A549 (cell line): ENCODE measurements around the gene CUL1.

Experiments used
- BCL3 ChIP-seq: fragments of >200 bp; sonication (Bioruptor Twin); formaldehyde crosslinking; IDR thresholded peaks from 3 replicates; pipeline ENCODE4 v1.6.1; 2016
- CHD2 ChIP-seq: fragments of 150-350 bp; IDR thresholded peaks from 2 replicates; pipeline ENCODE4 v1.6.1; 2014; ENCODE audit warnings: low read length; ENCODE audit not compliant: partially characterized antibody
- CTCF ChIP-seq: fragments of >200 bp; sonication (Bioruptor Twin); formaldehyde crosslinking; IDR thresholded peaks from 3 replicates; pipeline ENCODE4 v1.5.1; 2016
- EHMT2 ChIP-seq: fragments of 200-600 bp; sonication (generic); IDR thresholded peaks from 2 replicates; pipeline ENCODE4 v1.6.1; 2016; ENCODE audit warnings: antibody characterized with exemption, low read depth, mild to moderate bottlenecking, moderate library complexity
- EP300 ChIP-seq, 2 experiments: fragments of >200 bp; sonication (Bioruptor Twin); formaldehyde crosslinking; IDR thresholded peaks; 2 replicates in 1 of 2; 3 replicates in 1 of 2; pipeline ENCODE4 v1.6.1; 2016 to 2017
- FOSL2 ChIP-seq, 2 experiments: fragments of 450-650 bp in 1 of 2; fragments of >200 bp in 1 of 2; sonication (Bioruptor Twin) in 1 of 2; formaldehyde crosslinking; IDR thresholded peaks; 2 replicates each; pipeline versions ENCODE4 v1.5.0 to v1.6.1; 2016 to 2020; ENCODE audit warnings: mild to moderate bottlenecking in 1 of 2, moderate library complexity in 1 of 2
- HMGXB4 ChIP-seq: fragments of 250-450 bp; sonication (Bioruptor Pico); IDR thresholded peaks from 2 replicates; pipeline ENCODE4 v1.5.0; 2021; ENCODE audit warnings: mild to moderate bottlenecking, moderate library complexity, borderline replicate concordance
- JUN ChIP-seq, 2 experiments: fragments of >200 bp; sonication (Bioruptor Twin); formaldehyde crosslinking; IDR thresholded peaks; 2 replicates in 1 of 2; 3 replicates in 1 of 2; pipeline ENCODE4 v1.6.1; 2016 to 2017
- KDM5A ChIP-seq: fragments of 200-600 bp; sonication (generic); IDR thresholded peaks from 2 replicates; pipeline ENCODE4 v1.6.1; 2016; ENCODE audit warnings: antibody characterized with exemption, mild to moderate bottlenecking
- MAX ChIP-seq: IDR thresholded peaks from 2 replicates; pipeline ENCODE4 v1.6.1; 2012
- PBX3 ChIP-seq: IDR thresholded peaks from 2 replicates; pipeline ENCODE4 v1.6.1; 2012
- POLR2A ChIP-seq: IDR thresholded peaks from 2 replicates; pipeline ENCODE4 v1.6.1; 2012; ENCODE audit warnings: mild to moderate bottlenecking, low read length

GRCh38 chr7:148712678-148713329 is 14.1 kb downstream of the CUL1 start:
- no peak for TF ChIP-seq CHD2
- no peak for TF ChIP-seq EP300 (IDR thresholded peaks at IDR 0.05)
- no peak for TF ChIP-seq PBX3
- no peak for TF ChIP-seq JUN (IDR thresholded peaks at IDR 0.05)
- no peak for TF ChIP-seq POLR2A
- no peak for TF ChIP-seq CTCF
- TF ChIP-seq EHMT2, result no peak
- no peak for TF ChIP-seq MAX
- no peak for TF ChIP-seq BCL3
- no peak for TF ChIP-seq HMGXB4 (CRISPR knock-in tag)
- no peak for TF ChIP-seq FOSL2 (IDR thresholded peaks at IDR 0.05)
- no peak for TF ChIP-seq FOSL2 (CRISPR knock-in tag; IDR thresholded peaks at IDR 0.05)
- TF ChIP-seq KDM5A, result no peak
